ENCODE data around the gene NDUFB4. TPM values are rescaled to one million over a fixed set of nuclear protein-coding genes. Genes with fewer than 3 reads are reported as not detected.

Gene NDUFB4
- total and polyA plus RNA-seq, 9 of the 15 experiments (the other 6 are each of a cell fraction or from before 2014, with no cell fraction given): 124 to 670 (median 227) TPM

- Histone ChIP-seq H3K27ac (ENCODE audit: extremely low read depth, low read depth, low read length) (peak overlapping the region; percentile 71; the same call in 2 of the 3 replicates), H3K27me3 (ENCODE audit: control insufficient read depth in 2 of 2, insufficient read depth in 2 of 2, low read length in 2 of 2) (no peaks in the 10 kb centered on the region; a peak in 1 of 5 replicates), H3K4me1 (replicated peaks in 1 of 2; ENCODE audit: control insufficient read depth in 2 of 2, insufficient read depth in 2 of 2, low read length in 2 of 2) (peaks cover 0 to 7% of the 10 kb centered on the region in 2 experiments; a peak in 3 of 5 replicates), H3K4me3 (peak overlapping the region; percentile 24), H3K9ac (ENCODE audit: insufficient read depth in 1 of 2, low read depth in 2 of 2, low read length in 2 of 2) (peak overlapping the region; percentile 23 to 50; a peak in 3 of 4 replicates), H3K4me2 (ENCODE audit: insufficient read depth, low read length) (peak overlapping the region; percentile 70), H3K79me2 (ENCODE audit: control insufficient read depth, insufficient read depth, low read length) (no peaks in the 10 kb centered on the region), H3K9me3 (replicated peaks; ENCODE audit: control insufficient read depth, insufficient read depth, low read depth, low read length) (no peaks in the 10 kb centered on the region), H3K36me3 (ENCODE audit: control insufficient read depth, insufficient read depth, low read length) (no peaks in the 10 kb centered on the region), H3K9me1 (ENCODE audit: control insufficient read depth, insufficient read depth, low read length) (no peaks in the 10 kb centered on the region), H4K20me1 (replicated peaks; ENCODE audit: control insufficient read depth, insufficient read depth, low read length) (no peaks in the 10 kb centered on the region), H2AFZ (ENCODE audit: low read depth, low read length) (peak overlapping the region; percentile 95)
- WGBS (ENCODE audit: insufficient coverage, low coverage, missing lambda C conversion rate): 3% methylated on average over 6 of the region's 15 CpGs
- intact Hi-C loops (cut with micrococcal nuclease) (loop anchor here (1.0 to 10.0 kb wide), 3 partner anchors 140 to 465 kb away; partner anchors contain the start of gene GSK3B), in situ Hi-C loops (cut with MboI) (loop anchor here (10.0 kb wide), 1 partner anchor 105 kb away; the partner anchor contains the start of gene FSTL1)
- ChIA-PET CTCF (ENCODE audit: low intra/inter-chr PET ratio) (interaction anchor here (0.7 to 1.8 kb wide), 7 partner anchors 138 to 1015 kb away, joined by 3 to 8 read pairs (median 3); no protein-coding TSS in a partner anchor), POLR2A (interaction anchor here (0.7 to 1.1 kb wide), 4 partner anchors 15 to 466 kb away, joined by 3 to 4 read pairs (median 3); partner anchors contain the start of genes GTF2E1 and RABL3)
- no TSS peak for BruUV-seq (replicated peaks)
- DNase-seq (ENCODE audit: extremely low read depth in 1 of 4, low spot score in 3 of 4): peak in 3 of 4 experiments; percentile 17 to 72 (median 22)
- ATAC-seq: peak; percentile 70
- peak; percentile 79 for FAIRE-seq
- TF ChIP-seq ZNF780A (CRISPR knock-in tag; IDR thresholded peaks at IDR 0.05) (no peak), HDAC1 (IDR thresholded peaks at IDR 0.05) (peak in 1 of 2 experiments; percentile 30; a peak in 1 of 4 replicates), ZBTB7A (IDR thresholded peaks at IDR 0.05; ENCODE audit: borderline replicate concordance, control insufficient read depth, low read depth, low read length) (peak; percentile 17; the same call in 1 of the 2 replicates), SOX6 (IDR thresholded peaks at IDR 0.05) (peak; percentile 59; the same call in 1 of the 2 replicates), TFAP4 (CRISPR knock-in tag; IDR thresholded peaks at IDR 0.05; ENCODE audit: borderline replicate concordance) (0 out of 2 replicates have a peak, but pooled peaks have one; percentile 5), RBM17 (IDR thresholded peaks at IDR 0.05; ENCODE audit: borderline replicate concordance, low read depth, low read length) (no peak), HDAC2 (IDR thresholded peaks at IDR 0.05) (0 out of 2 replicates have a peak, but pooled peaks have one; percentile 17), CREBBP (IDR thresholded peaks at IDR 0.05; ENCODE audit: low read depth, low read length) (no peak), ARID1B (IDR thresholded peaks at IDR 0.05) (peak; percentile 52), ZFX (CRISPR knock-in tag; IDR thresholded peaks at IDR 0.05) (peak; percentile 71), ZBTB43 (CRISPR knock-in tag; IDR thresholded peaks at IDR 0.05) (no peak), MAX (CRISPR knock-in tag; IDR thresholded peaks at IDR 0.05) (peak; percentile 50; the same call in 1 of the 2 replicates), ETV6 (IDR thresholded peaks at IDR 0.05; ENCODE audit: borderline replicate concordance in 1 of 2, low read depth in 2 of 2, low read length in 1 of 2) (no peak), ETV6 (CRISPR knock-in tag; IDR thresholded peaks at IDR 0.05; ENCODE audit: borderline replicate concordance) (no peak), MEF2D (tag; conservative IDR thresholded peaks at IDR 0.05; ENCODE audit: low read depth) (peak; percentile 68; the same call in 1 of the 2 replicates), RNF2 (IDR thresholded peaks at IDR 0.05) (0 out of 2 replicates have a peak, but pooled peaks have one; percentile 24), CEBPB (tag; IDR thresholded peaks at IDR 0.05) (0 out of 2 replicates have a peak, but pooled peaks have one; percentile 31), DIDO1 (tag; IDR thresholded peaks at IDR 0.05; ENCODE audit: low read depth) (no peak), GABPA (tag; conservative IDR thresholded peaks at IDR 0.05; ENCODE audit: low read depth) (peak; percentile 51)
Measured at GRCh38 chr3:120559242-120560061, 36.7 kb upstream of the NDUFB4 start.

Data from K562 (cell line).